Inferior parietal cortex (tissue), 1 donor: ENCODE results near the gene ZNF679.
"Not testable (repeated sequence)": the region's sequence is repeated elsewhere in the genome, so short reads cannot be mapped to it uniquely, and the experiment has no call there.

Source experiments
- DNase-seq: peaks from one replicate; pipeline ENCODE4 v3.0.0-alpha.2; 2016; ENCODE audit errors: extremely low spot score

ZNF679 gene

DNA sequence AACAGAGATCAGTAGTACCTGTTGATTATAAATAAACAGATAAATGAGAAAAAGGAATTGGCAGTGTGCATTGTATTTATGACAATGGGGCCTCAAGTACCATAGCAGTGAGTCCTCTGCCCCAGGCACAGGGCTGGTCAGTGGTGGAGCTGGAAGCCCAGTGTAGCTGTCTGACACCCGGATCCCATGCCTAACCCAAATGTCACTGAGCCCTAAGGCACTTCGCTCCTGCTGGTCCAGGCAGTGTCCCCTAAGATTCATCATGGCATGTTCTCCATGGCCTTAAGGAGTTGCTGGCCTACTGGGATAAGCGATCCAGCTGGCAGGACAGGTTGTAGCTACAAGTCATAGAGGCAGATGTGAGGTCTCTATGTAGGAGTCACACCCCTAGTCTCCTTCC lies 82.2 kb downstream of the ZNF679 start:
- DNase-seq: no peak

DNA sequence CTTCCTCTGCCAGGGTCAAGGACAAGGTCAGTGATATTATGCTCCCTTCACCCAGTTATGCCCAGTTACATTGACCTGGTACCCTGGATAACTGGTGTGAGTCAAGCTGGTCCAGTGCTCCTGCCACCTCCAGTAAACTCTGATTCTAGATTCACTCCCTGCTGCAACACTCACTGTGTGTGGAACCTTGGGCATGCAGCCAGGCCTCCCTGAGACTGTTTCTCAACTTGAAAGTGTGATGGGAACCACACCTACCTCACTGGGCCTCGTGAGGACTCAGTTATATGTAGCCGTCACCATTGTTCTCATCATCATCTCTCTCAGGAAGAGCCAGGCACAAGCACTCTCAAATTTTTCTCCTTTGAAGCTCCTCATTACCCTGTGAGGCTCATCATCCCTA lies 84.6 kb downstream of the ZNF679 start:
- DNase-seq: no peak

DNA sequence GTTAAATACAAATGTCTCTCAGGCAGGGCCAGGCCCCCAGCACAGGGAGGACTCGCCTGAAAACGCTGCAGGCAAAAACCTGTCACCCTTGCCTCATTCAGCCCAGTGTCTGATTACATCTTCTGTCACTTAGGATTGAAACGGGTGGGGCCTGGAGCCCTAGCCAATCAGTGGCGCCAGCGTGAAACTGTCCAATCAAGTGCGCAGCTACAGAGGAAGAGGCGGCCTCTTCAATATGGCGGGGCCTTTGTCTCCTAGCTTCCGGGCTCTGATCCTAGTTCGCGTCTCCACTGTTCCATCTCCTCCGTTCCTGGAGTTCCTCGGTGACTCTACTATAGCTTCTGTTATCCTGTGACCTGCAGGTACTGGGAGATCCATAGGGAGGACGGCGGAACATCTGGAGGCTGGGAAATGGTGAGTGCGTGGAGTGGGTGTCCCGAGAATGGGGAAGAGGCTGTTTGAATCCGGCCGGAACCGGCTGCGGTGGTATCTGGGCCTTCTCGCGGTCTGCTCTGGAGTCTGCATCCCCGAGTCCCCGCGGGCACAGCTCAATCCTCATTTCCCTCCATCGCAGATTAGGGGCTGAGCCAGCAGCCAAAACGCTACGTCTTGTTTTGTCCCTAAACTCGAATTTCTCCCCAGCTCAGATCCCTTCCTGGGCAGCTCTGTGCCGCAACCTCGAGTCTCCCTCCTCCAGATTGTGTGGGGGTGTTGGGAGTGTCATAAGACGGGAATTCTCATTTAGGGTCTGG lies 85.6 kb downstream of the ZNF679 start, which contains the start of gene ZNF736:
ZNF736 (plus strand) TSS at position 222 of the 752 bp plus-strand sequence; CDS start at position 412, 190 bp downstream.
- peak; percentile 97 for DNase-seq

DNA sequence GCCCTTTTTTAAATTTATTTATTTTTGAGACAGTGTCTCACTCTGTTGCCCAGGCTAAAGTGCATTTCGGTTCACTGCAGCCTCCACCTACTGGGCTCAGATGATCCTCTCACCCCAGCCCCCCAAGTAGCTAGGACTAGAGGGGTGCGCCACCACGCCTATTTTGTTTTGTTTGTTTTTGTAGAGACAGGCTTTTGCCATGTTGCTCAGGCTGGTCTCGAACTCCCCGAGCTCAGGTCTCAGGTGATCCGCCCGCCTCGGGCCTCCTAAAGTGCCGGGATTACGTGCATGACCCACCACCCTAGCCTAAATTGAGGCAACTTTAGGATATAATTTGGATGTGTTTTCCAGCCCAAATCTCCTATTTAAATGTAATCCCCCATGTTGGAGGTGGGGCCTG lies 86.3 kb downstream of the ZNF679 start:
- DNase-seq: no peak

DNA sequence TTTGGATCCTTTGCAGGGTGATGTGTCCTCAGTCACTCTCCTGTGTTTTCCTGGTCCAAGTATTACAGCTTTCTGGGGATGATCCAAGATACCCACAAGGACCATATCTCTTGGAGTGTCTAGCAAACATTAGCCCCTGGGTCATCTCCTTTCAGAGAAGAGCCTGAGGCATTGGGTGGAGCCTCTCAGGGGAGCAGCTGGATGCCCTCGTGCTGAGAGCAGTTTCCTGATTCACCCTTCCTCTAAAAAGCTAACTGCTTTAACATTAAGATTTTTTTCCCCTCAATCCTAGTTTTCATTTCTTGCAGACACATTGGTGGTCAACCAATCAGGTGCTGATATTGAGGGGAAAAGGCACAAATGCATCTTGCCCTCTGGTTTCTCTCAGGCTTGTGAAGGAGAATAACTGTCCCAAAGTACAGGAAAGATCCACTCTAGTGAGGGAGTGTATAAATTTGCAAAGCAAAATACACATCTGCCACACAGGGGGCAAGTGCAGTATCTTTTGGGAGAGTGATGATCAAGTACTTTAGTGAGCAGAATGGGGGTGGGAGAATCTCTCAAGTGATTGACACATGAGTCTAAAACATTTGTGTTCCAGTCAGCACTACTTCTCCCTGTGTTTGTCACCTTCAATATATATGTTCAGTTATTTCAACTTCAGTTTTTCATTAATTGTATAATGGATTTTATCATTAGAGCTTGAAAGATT lies 87.9 kb downstream of the ZNF679 start:
- not testable (repeated sequence) for DNase-seq
